ENCODE results near the gene INSYN1. TPM values are rescaled to one million over a fixed set of nuclear protein-coding genes. Genes with fewer than 3 reads are reported as not detected.
"Not testable (repeated sequence)": the region's sequence is repeated elsewhere in the genome, so short reads cannot be mapped to it uniquely, and the experiment has no call there.

The INSYN1 gene
- total RNA-seq, 1 donor from 2014 or later = 4.8 TPM

GRCh38 chr15:73789521-73790240 is 36.5 kb upstream of the INSYN1 start:
- Mint-ChIP-seq H3K4me3 (ENCODE audit: unreplicated experiment) (no peak overlapping the region), H3K27me3 (ENCODE audit: unreplicated experiment) (peaks cover 7% of the 10 kb centered on the region), H3K36me3 (ENCODE audit: low read depth, unreplicated experiment) (no peaks in the 10 kb centered on the region), H3K9me3 (ENCODE audit: unreplicated experiment) (no peaks in the 10 kb centered on the region), H3K4me1 (ENCODE audit: unreplicated experiment) (peaks cover 16% of the 10 kb centered on the region), H3K27ac (ENCODE audit: unreplicated experiment) (no peak overlapping the region)
- no peak for DNase-seq (ENCODE audit: low spot score)
- no peak for TF ChIP-seq CTCF (IDR thresholded peaks at IDR 0.05; ENCODE audit: unreplicated experiment)

GRCh38 chr15:73787621-73788020 is 34.5 kb upstream of the INSYN1 start:
- H3K36me3 Mint-ChIP-seq (ENCODE audit: low read depth, unreplicated experiment) = no peaks in the 10 kb centered on the region
- DNase-seq (ENCODE audit: low spot score) = no peak
- no peak overlapping the region for H3K4me3 Mint-ChIP-seq (ENCODE audit: unreplicated experiment)
- no peak overlapping the region for H3K27ac Mint-ChIP-seq (ENCODE audit: unreplicated experiment)
- no peaks in the 10 kb centered on the region for H3K9me3 Mint-ChIP-seq (ENCODE audit: unreplicated experiment)
- H3K4me1 Mint-ChIP-seq (ENCODE audit: unreplicated experiment) = peaks cover 16% of the 10 kb centered on the region
- peaks cover 6% of the 10 kb centered on the region for H3K27me3 Mint-ChIP-seq (ENCODE audit: unreplicated experiment)
- no peak for TF ChIP-seq CTCF (IDR thresholded peaks at IDR 0.05; ENCODE audit: unreplicated experiment)

DNA sequence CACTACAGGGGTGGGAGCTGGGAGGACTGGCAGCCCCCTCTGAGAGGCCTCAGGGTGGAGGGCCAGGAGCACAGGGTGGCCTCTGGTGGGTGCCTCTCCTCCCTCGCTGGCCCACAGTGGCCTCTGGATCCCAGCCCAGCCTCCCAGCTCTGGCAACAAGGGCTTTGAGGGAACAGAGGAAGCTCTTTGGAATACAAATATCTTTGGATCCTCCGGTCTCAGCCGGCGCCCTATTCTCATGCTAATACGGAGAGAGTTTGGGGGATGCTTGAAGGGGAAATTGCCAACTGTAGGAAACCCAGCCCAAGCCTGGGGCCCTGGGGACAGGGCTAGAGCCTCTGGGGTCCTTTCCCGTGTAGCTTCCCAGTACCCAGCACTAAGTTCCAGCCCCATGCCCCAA is 33.4 kb upstream of the INSYN1 start:
- no peaks in the 10 kb centered on the region for H3K9me3 Mint-ChIP-seq (ENCODE audit: unreplicated experiment)
- H3K27ac Mint-ChIP-seq (ENCODE audit: unreplicated experiment) = no peak overlapping the region
- TF ChIP-seq CTCF (IDR thresholded peaks at IDR 0.05; ENCODE audit: unreplicated experiment) = no peak
- peaks cover 15% of the 10 kb centered on the region for H3K4me1 Mint-ChIP-seq (ENCODE audit: unreplicated experiment)
- no peaks in the 10 kb centered on the region for H3K36me3 Mint-ChIP-seq (ENCODE audit: low read depth, unreplicated experiment)
- peaks cover 6% of the 10 kb centered on the region for H3K27me3 Mint-ChIP-seq (ENCODE audit: unreplicated experiment)
- no peak for DNase-seq (ENCODE audit: low spot score)
- H3K4me3 Mint-ChIP-seq (ENCODE audit: unreplicated experiment) = no peak overlapping the region

- H3K27me3 Mint-ChIP-seq (ENCODE audit: unreplicated experiment); H3K36me3 Mint-ChIP-seq (ENCODE audit: low read depth, unreplicated experiment); H3K9me3 Mint-ChIP-seq (ENCODE audit: unreplicated experiment); H3K27ac Mint-ChIP-seq (ENCODE audit: unreplicated experiment); H3K4me3 Mint-ChIP-seq (ENCODE audit: unreplicated experiment); DNase-seq (ENCODE audit: low spot score): not testable (repeated sequence)
- peaks cover 11% of the 10 kb centered on the region for H3K4me1 Mint-ChIP-seq (ENCODE audit: unreplicated experiment)
These were observed 32.3 kb upstream of the INSYN1 start for GRCh38 chr15:73785256-73786014.

DNA sequence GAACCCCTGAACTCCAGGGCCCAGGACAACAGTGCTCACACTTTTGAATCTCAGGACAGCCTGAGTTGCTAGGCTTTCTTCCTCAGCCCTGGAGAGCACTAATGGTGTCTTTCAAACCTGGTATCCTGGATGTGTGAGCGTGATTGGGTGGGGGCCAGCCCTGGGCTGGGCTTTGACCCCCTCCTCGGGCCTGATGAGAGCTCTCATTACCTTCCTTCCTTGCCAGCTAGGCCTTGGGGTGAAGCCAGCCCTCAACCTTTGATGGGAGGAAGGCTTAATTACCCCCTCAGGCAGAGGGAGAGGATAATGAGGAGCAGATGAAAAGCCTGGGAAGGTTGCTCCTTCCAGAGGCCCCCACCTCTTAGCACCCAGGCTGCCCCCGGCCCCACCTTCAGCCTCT is 31.1 kb upstream of the INSYN1 start:
- TF ChIP-seq CTCF (IDR thresholded peaks at IDR 0.05; ENCODE audit: unreplicated experiment) = no peak
- Mint-ChIP-seq H3K27me3 (ENCODE audit: unreplicated experiment) (peaks cover 1% of the 10 kb centered on the region), H3K4me1 (ENCODE audit: unreplicated experiment) (peaks cover 11% of the 10 kb centered on the region), H3K36me3 (ENCODE audit: low read depth, unreplicated experiment) (no peaks in the 10 kb centered on the region), H3K4me3 (ENCODE audit: unreplicated experiment) (no peak overlapping the region), H3K9me3 (ENCODE audit: unreplicated experiment) (no peaks in the 10 kb centered on the region), H3K27ac (ENCODE audit: unreplicated experiment) (no peak overlapping the region)
- no peak for DNase-seq (ENCODE audit: low spot score)
